OCI-LY7 (cell line): ENCODE data around the gene FSHR.

Source experiments
- CTCF ChIP-seq: fragments of 200-600 bp; sonication (generic); conservative IDR thresholded peaks from 2 replicates; pipeline ENCODE4 v1.5.1; 2014; ENCODE audit warnings: mild to moderate bottlenecking, antibody characterized with exemption, low read length, moderate library complexity, mixed read lengths
- EZH2phosphoT487 ChIP-seq: fragments of 200-600 bp; sonication (generic); IDR thresholded peaks from 2 replicates; pipeline ENCODE4 v1.6.1; 2018; ENCODE audit warnings: low read depth, borderline replicate concordance, mild to moderate bottlenecking, mixed run types, antibody characterized with exemption, low read length, moderate library complexity, mixed read lengths

DNA sequence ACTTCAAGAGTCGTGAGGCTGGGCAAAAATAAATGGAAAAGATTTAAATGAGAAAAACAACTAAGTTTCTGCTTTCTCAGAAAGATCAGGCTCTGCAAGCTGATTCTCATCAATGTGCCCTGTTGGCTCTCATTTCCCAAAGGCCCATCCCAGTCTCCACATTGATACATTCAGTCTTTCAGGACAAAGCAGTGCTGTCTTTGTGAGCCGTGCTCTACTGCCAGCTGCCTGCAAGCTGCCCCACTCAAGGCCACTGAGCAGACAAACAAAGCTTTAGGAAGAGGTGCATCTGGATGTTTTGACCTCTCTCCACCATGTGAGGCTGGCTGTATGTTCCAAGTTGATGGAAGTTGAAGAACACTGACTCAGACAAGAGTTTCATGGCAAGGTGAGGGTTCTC is 48.8 kb downstream of the FSHR start:
- TF ChIP-seq CTCF (no peak), EZH2phosphoT487 (no peak)
